GM18505 (cell line): Measurements from ENCODE around the gene STK32B.
"Not testable (repeated sequence)": the region's sequence is repeated elsewhere in the genome, so short reads cannot be mapped to it uniquely, and the experiment has no call there.

Experiments used
- ATAC-seq: cut with Tn5 transposase; IDR thresholded peaks from one replicate; pipeline ENCODE4 v1.9.1; 2021; ENCODE audit not compliant: unreplicated experiment
- POLR2A ChIP-seq: IDR thresholded peaks from 4 replicates; pipeline ENCODE4 v1.6.1; 2011; ENCODE audit warnings: borderline replicate concordance; ENCODE audit not compliant: insufficient read depth, insufficient read length; ENCODE audit errors: extremely low read depth

The STK32B gene

GRCh38 chr4:5220028-5220427, 168.7 kb downstream of the STK32B start:
- TF ChIP-seq POLR2A: no peak
- no peak for ATAC-seq

GRCh38 chr4:5222047-5222446, 170.8 kb downstream of the STK32B start:
- no peak for ATAC-seq
- no peak for TF ChIP-seq POLR2A

- ATAC-seq: no peak
- TF ChIP-seq POLR2A: no peak
Measured at GRCh38 chr4:5222951-5223350, 171.7 kb downstream of the STK32B start.

GRCh38 chr4:5224340-5224739, 173.1 kb downstream of the STK32B start:
- TF ChIP-seq POLR2A: no peak

GRCh38 chr4:5232549-5232948, 181.3 kb downstream of the STK32B start:
- no peak for ATAC-seq
- TF ChIP-seq POLR2A: no peak

More at GRCh38 chr4:5224340-5224739, 173.1 kb downstream of the STK32B start:
- ATAC-seq: no peak

- no peak for TF ChIP-seq POLR2A
- no peak for ATAC-seq
Measured at GRCh38 chr4:5237086-5237660, 185.9 kb downstream of the STK32B start.

GRCh38 chr4:5238173-5238572, 186.9 kb downstream of the STK32B start:
- ATAC-seq: no peak
- TF ChIP-seq POLR2A: no peak

GRCh38 chr4:5247061-5247460, 195.8 kb downstream of the STK32B start:
- not testable (repeated sequence) for ATAC-seq

- no peak for TF ChIP-seq POLR2A
Measured at GRCh38 chr4:5247735-5248134, 196.5 kb downstream of the STK32B start.

GRCh38 chr4:5249727-5250126, 198.4 kb downstream of the STK32B start:
- TF ChIP-seq POLR2A: no peak
- no peak for ATAC-seq

More at GRCh38 chr4:5247735-5248134, 196.5 kb downstream of the STK32B start:
- no peak for ATAC-seq

- not testable (repeated sequence) for ATAC-seq
Measured at GRCh38 chr4:5250536-5250935, 199.3 kb downstream of the STK32B start.

GRCh38 chr4:5256421-5256820, 205.1 kb downstream of the STK32B start:
- no peak for ATAC-seq
- no peak for TF ChIP-seq POLR2A

- no peak for TF ChIP-seq POLR2A
- ATAC-seq: no peak
Measured at GRCh38 chr4:5257086-5257485, 205.8 kb downstream of the STK32B start.

GRCh38 chr4:5259471-5259870, 208.2 kb downstream of the STK32B start:
- no peak for TF ChIP-seq POLR2A
- ATAC-seq: no peak

GRCh38 chr4:5260121-5260520, 208.8 kb downstream of the STK32B start:
- no peak for ATAC-seq
- no peak for TF ChIP-seq POLR2A
